ENCODE measurements around the gene VPS36. TPM values are rescaled to one million over a fixed set of nuclear protein-coding genes. Genes with fewer than 3 reads are reported as not detected.

Gene VPS36
- total and polyA plus RNA-seq, 4 donors: 10.1 to 34.6 (median 26.2) TPM

- H3K27ac ChIP-seq (ENCODE audit: low read depth in 1 of 2, low read length in 2 of 2): no peak overlapping the region
- H3K4me3 ChIP-seq (ENCODE audit: low read depth in 1 of 3, low read length in 3 of 3): no peak overlapping the region
- H3K9ac ChIP-seq (ENCODE audit: low read depth in 1 of 2, low read length in 2 of 2): no peak overlapping the region
- WGBS: 81% methylated on average over 2 of the region's 2 CpGs
- H3K36me3 ChIP-seq (ENCODE audit: control insufficient read depth in 4 of 4, insufficient read depth in 3 of 4, low read depth in 1 of 4, low read length in 3 of 4): peaks cover 6 to 35% (median 29%) of the 10 kb centered on the region in 4 donors
- no peak for DNase-seq (ENCODE audit: low spot score)
- no peaks in the 10 kb centered on the region for H3K9me3 ChIP-seq (ENCODE audit: control insufficient read depth in 4 of 4, low read length in 3 of 4)
- H3K27me3 ChIP-seq (ENCODE audit: control insufficient read depth in 4 of 4, insufficient read depth in 4 of 4, low read length in 3 of 4): no peaks in the 10 kb centered on the region
- TF ChIP-seq GABPA (IDR thresholded peaks at IDR 0.05 in 1 of 2, conservative IDR thresholded peaks at IDR 0.05 in 1 of 2) (no peak), JUND (IDR thresholded peaks at IDR 0.05) (no peak), HNF4G (IDR thresholded peaks at IDR 0.05) (no peak), SP1 (IDR thresholded peaks at IDR 0.05) (peak; percentile 8), FOXA2 (IDR thresholded peaks at IDR 0.05) (no peak)
- H3K4me1 ChIP-seq (ENCODE audit: control insufficient read depth in 4 of 4, insufficient read depth in 4 of 4, low read length in 3 of 4): no peaks in the 10 kb centered on the region
These were observed 22.1 kb downstream of the VPS36 start for GRCh38 chr13:52428295-52428694.

- Histone ChIP-seq H3K4me3 (ENCODE audit: low read depth in 1 of 3, low read length in 3 of 3) (no peak overlapping the region), H3K9me3 (ENCODE audit: control insufficient read depth in 4 of 4, low read length in 3 of 4) (no peaks in the 10 kb centered on the region), H3K4me1 (ENCODE audit: control insufficient read depth in 4 of 4, insufficient read depth in 4 of 4, low read length in 3 of 4) (no peaks in the 10 kb centered on the region), H3K36me3 (ENCODE audit: control insufficient read depth in 4 of 4, insufficient read depth in 3 of 4, low read depth in 1 of 4, low read length in 3 of 4) (peaks cover 4 to 45% (median 29%) of the 10 kb centered on the region in 4 donors), H3K9ac (ENCODE audit: low read depth in 1 of 2, low read length in 2 of 2) (no peak overlapping the region), H3K27ac (ENCODE audit: low read depth in 1 of 2, low read length in 2 of 2) (no peak overlapping the region), H3K27me3 (ENCODE audit: control insufficient read depth in 4 of 4, insufficient read depth in 4 of 4, low read length in 3 of 4) (no peaks in the 10 kb centered on the region)
- 74% methylated on average over 3 of the region's 3 CpGs for WGBS
- TF ChIP-seq REST (IDR thresholded peaks at IDR 0.05) (no peak), FOXA1 (IDR thresholded peaks at IDR 0.05) (no peak), MAX (IDR thresholded peaks at IDR 0.05) (no peak), FOXA2 (IDR thresholded peaks at IDR 0.05) (no peak), EGR1 (IDR thresholded peaks at IDR 0.05; ENCODE audit: low read depth in 2 of 2) (no peak), CTCF (IDR thresholded peaks at IDR 0.05; ENCODE audit: low read depth, low read length, missing input control) (no peak)
- DNase-seq (ENCODE audit: low spot score): no peak
These were observed 29.2 kb downstream of the VPS36 start for GRCh38 chr13:52421216-52421615.

DNA sequence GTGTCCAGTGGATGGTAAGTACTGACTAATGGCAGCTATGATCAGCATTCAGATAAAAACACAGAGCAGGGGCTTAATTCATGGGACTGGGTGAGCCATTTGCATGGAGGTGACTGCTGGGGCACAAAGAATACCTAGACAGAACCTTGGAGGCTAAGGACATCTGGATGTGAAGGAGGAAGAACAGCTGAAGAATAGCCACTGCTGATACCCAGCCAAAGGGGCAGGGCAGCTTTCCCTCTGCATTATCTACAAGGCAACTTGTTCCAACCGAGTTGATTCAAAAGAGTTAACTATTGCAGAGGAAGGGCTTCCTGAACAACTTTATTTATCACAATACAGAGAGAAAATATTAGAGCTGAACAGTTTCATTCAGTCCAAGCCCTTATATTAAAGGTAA lies 31.4 kb downstream of the VPS36 start:
- TF ChIP-seq, protein P1, sequence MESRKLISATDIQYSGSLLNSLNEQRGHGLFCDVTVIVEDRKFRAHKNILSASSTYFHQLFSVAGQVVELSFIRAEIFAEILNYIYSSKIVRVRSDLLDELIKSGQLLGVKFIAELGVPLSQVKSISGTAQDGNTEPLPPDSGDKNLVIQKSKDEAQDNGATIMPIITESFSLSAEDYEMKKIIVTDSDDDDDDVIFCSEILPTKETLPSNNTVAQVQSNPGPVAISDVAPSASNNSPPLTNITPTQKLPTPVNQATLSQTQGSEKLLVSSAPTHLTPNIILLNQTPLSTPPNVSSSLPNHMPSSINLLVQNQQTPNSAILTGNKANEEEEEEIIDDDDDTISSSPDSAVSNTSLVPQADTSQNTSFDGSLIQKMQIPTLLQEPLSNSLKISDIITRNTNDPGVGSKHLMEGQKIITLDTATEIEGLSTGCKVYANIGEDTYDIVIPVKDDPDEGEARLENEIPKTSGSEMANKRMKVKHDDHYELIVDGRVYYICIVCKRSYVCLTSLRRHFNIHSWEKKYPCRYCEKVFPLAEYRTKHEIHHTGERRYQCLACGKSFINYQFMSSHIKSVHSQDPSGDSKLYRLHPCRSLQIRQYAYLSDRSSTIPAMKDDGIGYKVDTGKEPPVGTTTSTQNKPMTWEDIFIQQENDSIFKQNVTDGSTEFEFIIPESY (IDR thresholded peaks at IDR 0.05): no peak
- TF ChIP-seq HNF4G (IDR thresholded peaks at IDR 0.05): no peak
- no peak for TF ChIP-seq FOXA2 (IDR thresholded peaks at IDR 0.05)
- no peaks in the 10 kb centered on the region for H3K27me3 ChIP-seq (ENCODE audit: control insufficient read depth in 4 of 4, insufficient read depth in 4 of 4, low read length in 3 of 4)
- peaks cover 6 to 45% (median 34%) of the 10 kb centered on the region in 4 donors for H3K36me3 ChIP-seq (ENCODE audit: control insufficient read depth in 4 of 4, insufficient read depth in 3 of 4, low read depth in 1 of 4, low read length in 3 of 4)
- H3K27ac ChIP-seq (ENCODE audit: low read depth in 1 of 2, low read length in 2 of 2): no peak overlapping the region
- no peak overlapping the region for H3K4me3 ChIP-seq (ENCODE audit: low read depth in 1 of 3, low read length in 3 of 3)
- 41% methylated on average over 1 of the region's 1 CpG for WGBS
- H3K4me1 ChIP-seq (ENCODE audit: control insufficient read depth in 4 of 4, insufficient read depth in 4 of 4, low read length in 3 of 4): no peaks in the 10 kb centered on the region
- DNase-seq (ENCODE audit: low spot score): no peak
- H3K9ac ChIP-seq (ENCODE audit: low read depth in 1 of 2, low read length in 2 of 2): no peak overlapping the region
- H3K9me3 ChIP-seq (ENCODE audit: control insufficient read depth in 4 of 4, low read length in 3 of 4): no peaks in the 10 kb centered on the region
